ENCODE data around the gene ANO4.

GRCh38 chr12:101082706-101083105 lies 288.1 kb downstream of the ANO4 start:
- TF ChIP-seq CTCF (IDR thresholded peaks at IDR 0.05 in 4 of 5, conservative IDR thresholded peaks at IDR 0.05 in 1 of 5), result no peak
- no peak for TF ChIP-seq POLR2A (IDR thresholded peaks at IDR 0.05)

Measured in gastrocnemius medialis (tissue), 4 donors.